Measurements from ENCODE around the gene DMBT1. TPM values are rescaled to one million over a fixed set of nuclear protein-coding genes. Genes with fewer than 3 reads are reported as not detected.

Gene DMBT1
- total RNA-seq, 1 donor from 2014 or later: 78.6 TPM

- no peak overlapping the region for H3K27ac ChIP-seq
- no peaks in the 10 kb centered on the region for H3K9me3 ChIP-seq
- no peak overlapping the region for H3K4me3 ChIP-seq
- H3K4me1 ChIP-seq: peaks cover 4% of the 10 kb centered on the region
- TF ChIP-seq CTCF (IDR thresholded peaks at IDR 0.05): no peak
- DNase-seq (no peak), ATAC-seq (no peak)
- H3K36me3 ChIP-seq: no peaks in the 10 kb centered on the region
- H3K27me3 ChIP-seq: no peaks in the 10 kb centered on the region
- intact Hi-C loops (cut with DNase I): no loop called here
Measured at GRCh38 chr10:122549636-122550035, 10.9 kb upstream of the DMBT1 start.

DNA sequence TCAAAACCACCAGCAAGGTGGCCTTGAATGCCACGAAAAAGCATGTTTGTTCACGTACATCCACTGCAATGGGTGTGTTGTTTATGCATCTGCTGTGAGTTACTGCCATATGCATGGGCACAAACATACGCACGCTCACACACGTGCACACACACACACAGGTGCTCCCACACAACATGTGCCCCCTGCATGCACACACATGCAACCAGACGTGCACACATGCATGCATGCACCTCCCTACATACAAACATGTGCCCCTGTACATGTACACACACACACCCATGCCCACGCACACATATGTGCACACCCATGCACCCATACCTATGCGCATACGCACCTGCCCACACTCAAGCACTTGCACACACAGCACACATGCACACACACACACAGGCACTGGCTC, 10.1 kb upstream of the DMBT1 start:
- Histone ChIP-seq H3K36me3 (no peaks in the 10 kb centered on the region), H3K4me1 (peaks cover 4% of the 10 kb centered on the region), H3K4me3 (no peak overlapping the region), H3K27me3 (no peaks in the 10 kb centered on the region), H3K27ac (no peak overlapping the region), H3K9me3 (no peaks in the 10 kb centered on the region)
- intact Hi-C loops (cut with DNase I): no loop called here
- ATAC-seq: no peak
- no peak for TF ChIP-seq CTCF (IDR thresholded peaks at IDR 0.05)
- DNase-seq: no peak

DNA sequence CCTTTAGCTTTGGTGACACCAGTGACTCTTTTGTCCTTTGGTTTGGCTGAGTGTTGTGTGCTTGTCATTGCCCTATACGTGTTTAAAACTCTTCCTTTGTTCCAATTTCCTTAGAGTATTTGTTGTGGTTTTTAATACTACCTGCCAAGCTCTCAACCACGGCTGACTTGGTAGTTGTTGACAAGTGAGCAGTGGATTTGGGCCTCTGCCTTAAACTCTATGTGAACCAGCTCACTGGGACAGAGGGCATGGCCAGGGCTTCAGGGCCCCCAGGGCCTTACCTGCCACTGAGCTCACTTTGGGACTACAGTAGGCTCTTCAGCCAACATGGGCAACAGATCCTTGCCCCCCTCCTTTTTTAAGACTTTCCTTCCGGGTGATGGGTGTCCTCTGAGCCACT, 9.6 kb upstream of the DMBT1 start:
- Histone ChIP-seq H3K36me3 (no peaks in the 10 kb centered on the region), H3K4me1 (peaks cover 4% of the 10 kb centered on the region), H3K9me3 (no peaks in the 10 kb centered on the region), H3K27ac (no peak overlapping the region), H3K27me3 (no peaks in the 10 kb centered on the region), H3K4me3 (no peak overlapping the region)
- ATAC-seq (no peak), DNase-seq (no peak)
- TF ChIP-seq CTCF (IDR thresholded peaks at IDR 0.05): no peak
- intact Hi-C loops (cut with DNase I): no loop called here

DNA sequence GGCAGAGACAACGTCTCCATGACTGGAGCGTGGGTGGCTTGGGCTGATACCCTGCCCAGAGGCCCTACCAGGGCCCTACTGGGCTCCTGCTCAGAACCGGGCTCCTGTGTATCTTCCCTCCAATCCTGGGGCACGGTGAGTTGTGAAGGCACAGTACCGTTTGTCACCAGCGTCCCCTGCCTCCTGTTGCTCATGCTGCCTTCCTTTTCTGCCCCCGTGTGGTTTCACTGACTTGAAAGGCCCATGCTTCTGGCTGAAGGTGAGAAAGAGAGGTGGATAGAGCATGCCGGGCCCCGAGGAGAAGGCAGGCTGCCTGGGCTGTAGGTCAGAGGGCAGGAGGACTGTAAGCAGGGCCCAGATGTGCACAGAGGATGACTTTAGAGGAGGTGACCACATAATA, 9.1 kb upstream of the DMBT1 start:
- DNase-seq (no peak), ATAC-seq (no peak)
- no peaks in the 10 kb centered on the region for H3K36me3 ChIP-seq
- H3K4me1 ChIP-seq: peaks cover 4% of the 10 kb centered on the region
- TF ChIP-seq CTCF (IDR thresholded peaks at IDR 0.05): no peak
- no peak overlapping the region for H3K4me3 ChIP-seq
- no peaks in the 10 kb centered on the region for H3K27me3 ChIP-seq
- no peaks in the 10 kb centered on the region for H3K9me3 ChIP-seq
- intact Hi-C loops (cut with DNase I): no loop called here
- H3K27ac ChIP-seq: no peak overlapping the region

- H3K27ac ChIP-seq: no peak overlapping the region
Measured at GRCh38 chr10:122553341-122553740, 7.2 kb upstream of the DMBT1 start.

More at GRCh38 chr10:122553341-122553740, 7.2 kb upstream of the DMBT1 start:
- Histone ChIP-seq H3K9me3 (no peaks in the 10 kb centered on the region), H3K4me3 (no peak overlapping the region), H3K27me3 (no peaks in the 10 kb centered on the region), H3K4me1 (peaks cover 4% of the 10 kb centered on the region), H3K36me3 (no peaks in the 10 kb centered on the region)
- TF ChIP-seq CTCF (IDR thresholded peaks at IDR 0.05): no peak
- intact Hi-C loops (cut with DNase I): no loop called here
- ATAC-seq (no peak), DNase-seq (no peak)

All from upper lobe of right lung (tissue), 1 donor.